Heart left ventricle (tissue), 16 donors: Measurements from ENCODE around the gene OBP2A. TPM values are rescaled to one million over a fixed set of nuclear protein-coding genes. Genes with fewer than 3 reads are reported as not detected.

Source experiments
- ATAC-seq, 4 donors: fragments of 200-7000 bp; cut with Tn5 transposase; one replicate each; pipeline ENCODE4 v1.9.1; 2020 to 2022; ENCODE audit warnings: moderate library complexity in 4 of 4, mild to moderate bottlenecking in 3 of 4, moderate number of reproducible peaks in 1 of 4
- DNase-seq, 5 donors: peaks; one replicate each; pipeline ENCODE4 v3.0.0-alpha.2; 2020
- H3K27ac ChIP-seq, 12 donors: fragments of 200-600 bp; sonication (generic) in 4 of 12; one replicate each; pipeline versions ENCODE4 v1.5.0 to v1.8.0; 2016 to 2022; ENCODE audit warnings: mild to moderate bottlenecking in 2 of 12
- H3K27me3 ChIP-seq, 9 donors: fragments of 200-600 bp; sonication (generic) in 2 of 9; one replicate each; pipeline versions ENCODE4 v1.5.1 to v1.8.0; 2016 to 2022; ENCODE audit warnings: mild to moderate bottlenecking in 3 of 9
- H3K36me3 ChIP-seq, 9 donors: fragments of 200-600 bp; sonication (generic) in 2 of 9; one replicate each; pipeline versions ENCODE4 v1.5.0 to v1.8.0; 2018 to 2022; ENCODE audit warnings: mild to moderate bottlenecking in 2 of 9
- H3K4me1 ChIP-seq, 12 donors: fragments of 200-600 bp; sonication (generic) in 4 of 12; one replicate each; pipeline versions ENCODE4 v1.5.0 to v1.8.0; 2016 to 2022; ENCODE audit warnings: mild to moderate bottlenecking in 3 of 12
- H3K4me3 ChIP-seq, 12 donors: fragments of 200-600 bp; sonication (generic) in 4 of 12; one replicate each; pipeline versions ENCODE4 v1.5.0 to v1.8.0; 2017 to 2022; ENCODE audit warnings: mild to moderate bottlenecking in 9 of 12, moderate library complexity in 4 of 12
- H3K9me3 ChIP-seq, 12 donors: fragments of 200-600 bp; sonication (generic) in 4 of 12; one replicate each; pipeline versions ENCODE4 v1.5.0 to v1.8.0; 2016 to 2022; ENCODE audit warnings: mild to moderate bottlenecking in 1 of 12
- CTCF ChIP-seq, 12 donors: fragments of 200-600 bp; sonication (generic) in 4 of 12; IDR thresholded peaks; one replicate each; pipeline versions ENCODE4 v1.5.0 to v1.8.0; 2018 to 2022; ENCODE audit warnings: antibody characterized with exemption in 12 of 12, mild to moderate bottlenecking in 5 of 12
- POLR2A ChIP-seq, 2 donors: fragments of 450-650 bp; IDR thresholded peaks; one replicate each; pipeline ENCODE4 v1.6.1; 2017; ENCODE audit warnings: antibody characterized with exemption in 2 of 2, mild to moderate bottlenecking in 2 of 2, moderate library complexity in 2 of 2
- WGBS, 4 donors: extraction: QIAGEN DNeasy Blood & Tissue Kit in 2 of 4; methylation state at CpG; one replicate each; pipeline versions ENCODE4 v1.1.5 to v1.1.7; 2013 to 2018; 5-methylcytosine and 5-hydroxymethylcytosine counted together
- intact Hi-C, 10 donors: fragments of 100-400 bp; cut with DNase I; formaldehyde crosslinking; loops; one replicate each; pipeline versions ENCODE4 v1.11.1 to v1.14.2; 2022
- polyA plus RNA-seq, 2 donors: library from polyadenylated mRNA; stranded (reverse); fragments of 200-250 nt; gene quantifications; one replicate each; pipeline ENCODE4 v1.2.3, GENCODE V29; 2013
- total RNA-seq, 9 donors: library from RNA; depleted of rRNA in 2 of 9; stranded (reverse); fragments of >200 nt in 2 of 9; fragmentation: NEBNext Ultra II Directional in 3 of 9; extraction: Animal tissue kit (Norgen Biotek cat#: 25700) in 3 of 9; gene quantifications; one replicate each; pipeline versions ENCODE4 v1.1.0 to v1.2.4, GENCODE V29; 2016 to 2023
- donor health status: ischemic (EF 13 %, LVEDD 7.1; RV severe dilation, severe dysfunction).
- donor health status: healthy with polysubstance abuse.
- donor health status: DM: no; HTN: yes; CAD: no.
- donor health status: DM: no; HTN: no; CAD: no.
- donor health status: ischemic (EF 25% LVEDD 6.9; RV normal size, moderate dysfunction).
- donor health status: ischemic (EF 25% LVEDD 5.7; RV mildly dilated, moderate dysfunction).
- donor health status: healthy.
- donor health status: DM: yes; HTN: yes; CAD: no.
- donor health status: ischemic (EF 35%, LVEDD 5.7; RV mildly dilated, moderate dysfunction).
- donor health status: nonischemic (EF 11% LVEDD 7.7; RV severe dilation, severe dysfunction).
- donor health status: DM: yes; HTN: yes; CAD: no.
- donor health status: PGD.
- donor health status: ischemic (EF 29% LVEDD 5.4; RV normal size, mild dysfunction).
- donor health status: nonischemic (EF 23%, LVEDD 6.1; RV moderate dilation, normal function).

Gene OBP2A
- total and polyA plus RNA-seq, 11 donors: not detected

- peaks cover 0 to 21% (median 10%) of the 10 kb centered on the region in 12 donors for H3K9me3 ChIP-seq
- H3K4me1 ChIP-seq: peaks cover 6 to 24% (median 14%) of the 10 kb centered on the region in 12 donors
- DNase-seq (peak in 1 of 5 donors; percentile 54), ATAC-seq (no peak)
- intact Hi-C loops: no loop called here
- no peak overlapping the region for H3K4me3 ChIP-seq
- H3K27ac ChIP-seq: no peak overlapping the region
- WGBS, 4 donors: 88 to 90% (median 90%) methylated on average over 11 to 24 of the region's 24 CpGs
- TF ChIP-seq CTCF (IDR thresholded peaks at IDR 0.05) (no peak), POLR2A (IDR thresholded peaks at IDR 0.05) (no peak)
- H3K36me3 ChIP-seq: peaks cover 0 to 32% (median 27%) of the 10 kb centered on the region in 9 donors
- no peaks in the 10 kb centered on the region for H3K27me3 ChIP-seq
These were observed 40.3 kb upstream of the OBP2A start for GRCh38 chr9:135505406-135506187.

- DNase-seq: peak in 1 of 5 donors; percentile 61
- peak in 1 of 4 donors; percentile 18 for ATAC-seq
- intact Hi-C loops: no loop called here
- TF ChIP-seq CTCF (IDR thresholded peaks at IDR 0.05): no peak
- no peak for TF ChIP-seq POLR2A (IDR thresholded peaks at IDR 0.05)
- Histone ChIP-seq H3K27ac (no peak overlapping the region), H3K9me3 (peaks cover 0 to 21% (median 10%) of the 10 kb centered on the region in 12 donors), H3K4me1 (peaks cover 4 to 20% (median 9%) of the 10 kb centered on the region in 12 donors), H3K36me3 (peaks cover 0 to 32% (median 27%) of the 10 kb centered on the region in 9 donors), H3K4me3 (no peak overlapping the region), H3K27me3 (no peaks in the 10 kb centered on the region)
- 45 to 68% (median 58%) methylated on average over 6 to 14 of the region's 14 CpGs for WGBS, 4 donors
These were observed 39.4 kb upstream of the OBP2A start for GRCh38 chr9:135506327-135507103.

- peaks cover 0 to 30% (median 27%) of the 10 kb centered on the region in 9 donors for H3K36me3 ChIP-seq
- intact Hi-C loops: no loop called here
- no peak for ATAC-seq
- H3K9me3 ChIP-seq: peaks cover 0 to 21% (median 10%) of the 10 kb centered on the region in 12 donors
- peak in 1 of 5 donors; percentile 52 for DNase-seq
- TF ChIP-seq POLR2A (IDR thresholded peaks at IDR 0.05): no peak
- no peak for TF ChIP-seq CTCF (IDR thresholded peaks at IDR 0.05)
- peaks cover 0 to 11% (median under 1%) of the 10 kb centered on the region in 12 donors for H3K4me1 ChIP-seq
- H3K27ac ChIP-seq: no peak overlapping the region
- 89 to 91% (median 90%) methylated on average over 23 of the region's 23 CpGs for WGBS, 4 donors
- no peak overlapping the region for H3K4me3 ChIP-seq
- H3K27me3 ChIP-seq: no peaks in the 10 kb centered on the region
These were observed 38.6 kb upstream of the OBP2A start for GRCh38 chr9:135507104-135508035.
